ENCODE measurements around the gene TEN1.
A peak's percentile ranks its signal among the peaks of the same experiment; 100 is the strongest.

Gene TEN1

DNA sequence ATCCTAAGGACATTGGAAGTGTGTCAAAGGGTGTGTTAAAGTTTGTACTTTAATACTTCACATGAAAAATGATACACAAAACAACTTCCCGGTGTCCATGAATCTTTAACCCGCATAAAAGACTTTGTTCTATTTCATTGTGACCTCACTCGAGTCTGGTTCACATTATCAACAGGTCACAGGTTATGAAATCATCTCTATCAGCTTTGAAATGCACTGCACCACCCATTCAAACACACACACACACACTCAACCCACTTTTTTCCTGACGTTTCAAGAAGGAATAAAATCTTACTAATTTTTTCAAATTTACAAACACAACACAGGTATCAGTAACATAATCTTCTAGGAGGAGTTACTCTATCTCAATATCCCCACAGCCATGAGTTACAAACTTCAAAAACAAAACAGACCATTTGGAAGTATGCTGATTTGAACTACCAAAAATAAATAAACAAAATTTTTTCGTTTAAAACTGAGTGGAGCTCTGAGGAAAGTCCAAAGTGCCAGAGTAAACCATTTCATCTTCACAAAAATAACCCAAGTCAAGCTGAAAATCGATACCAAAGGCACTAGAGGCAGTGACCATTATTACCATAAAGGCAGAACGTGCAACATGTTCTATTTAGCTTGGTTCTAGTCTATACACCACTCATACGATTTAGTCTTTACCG lies 2.7 kb upstream of the TEN1 start:
- H3K4me3 ChIP-seq (ENCODE audit: low read depth, low read length) = no peak overlapping the region
- TF ChIP-seq, protein P1, sequence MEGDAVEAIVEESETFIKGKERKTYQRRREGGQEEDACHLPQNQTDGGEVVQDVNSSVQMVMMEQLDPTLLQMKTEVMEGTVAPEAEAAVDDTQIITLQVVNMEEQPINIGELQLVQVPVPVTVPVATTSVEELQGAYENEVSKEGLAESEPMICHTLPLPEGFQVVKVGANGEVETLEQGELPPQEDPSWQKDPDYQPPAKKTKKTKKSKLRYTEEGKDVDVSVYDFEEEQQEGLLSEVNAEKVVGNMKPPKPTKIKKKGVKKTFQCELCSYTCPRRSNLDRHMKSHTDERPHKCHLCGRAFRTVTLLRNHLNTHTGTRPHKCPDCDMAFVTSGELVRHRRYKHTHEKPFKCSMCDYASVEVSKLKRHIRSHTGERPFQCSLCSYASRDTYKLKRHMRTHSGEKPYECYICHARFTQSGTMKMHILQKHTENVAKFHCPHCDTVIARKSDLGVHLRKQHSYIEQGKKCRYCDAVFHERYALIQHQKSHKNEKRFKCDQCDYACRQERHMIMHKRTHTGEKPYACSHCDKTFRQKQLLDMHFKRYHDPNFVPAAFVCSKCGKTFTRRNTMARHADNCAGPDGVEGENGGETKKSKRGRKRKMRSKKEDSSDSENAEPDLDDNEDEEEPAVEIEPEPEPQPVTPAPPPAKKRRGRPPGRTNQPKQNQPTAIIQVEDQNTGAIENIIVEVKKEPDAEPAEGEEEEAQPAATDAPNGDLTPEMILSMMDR (IDR thresholded peaks at IDR 0.05; ENCODE audit: insufficient read depth, low read depth, low read length, missing control alignments) = no peak
- DNase-seq (ENCODE audit: low read depth) = no peak

DNA sequence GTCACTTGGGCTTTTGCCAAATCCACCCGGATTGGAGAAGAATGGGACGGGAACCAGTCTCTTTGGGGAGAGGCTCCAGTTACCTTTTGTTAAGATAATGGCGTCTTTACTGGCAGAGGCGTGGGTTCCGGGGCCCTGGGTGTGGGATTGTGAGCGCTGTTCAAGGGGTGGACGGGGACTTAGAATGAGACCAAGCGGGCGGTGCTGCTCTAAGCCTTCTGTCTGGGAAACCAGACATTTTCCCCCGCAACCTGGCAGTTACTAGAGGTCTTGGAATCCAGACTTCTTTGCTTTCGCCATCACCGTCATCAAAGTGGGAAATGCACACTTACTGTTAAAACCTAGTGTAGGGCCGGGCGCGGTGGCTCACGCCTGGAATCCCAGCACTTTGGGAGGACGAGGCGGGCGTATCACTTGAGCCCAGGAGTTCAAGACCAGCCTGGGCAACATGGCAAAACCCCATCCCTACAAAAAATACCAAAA lies 706 bp downstream of the TEN1 start:
- H3K4me3 ChIP-seq (ENCODE audit: low read depth, low read length) = peak overlapping the region; percentile 54
- TF ChIP-seq, protein P1 (IDR thresholded peaks at IDR 0.05; ENCODE audit: insufficient read depth, low read depth, low read length, missing control alignments) = no peak
- no peak for DNase-seq (ENCODE audit: low read depth)

DNA sequence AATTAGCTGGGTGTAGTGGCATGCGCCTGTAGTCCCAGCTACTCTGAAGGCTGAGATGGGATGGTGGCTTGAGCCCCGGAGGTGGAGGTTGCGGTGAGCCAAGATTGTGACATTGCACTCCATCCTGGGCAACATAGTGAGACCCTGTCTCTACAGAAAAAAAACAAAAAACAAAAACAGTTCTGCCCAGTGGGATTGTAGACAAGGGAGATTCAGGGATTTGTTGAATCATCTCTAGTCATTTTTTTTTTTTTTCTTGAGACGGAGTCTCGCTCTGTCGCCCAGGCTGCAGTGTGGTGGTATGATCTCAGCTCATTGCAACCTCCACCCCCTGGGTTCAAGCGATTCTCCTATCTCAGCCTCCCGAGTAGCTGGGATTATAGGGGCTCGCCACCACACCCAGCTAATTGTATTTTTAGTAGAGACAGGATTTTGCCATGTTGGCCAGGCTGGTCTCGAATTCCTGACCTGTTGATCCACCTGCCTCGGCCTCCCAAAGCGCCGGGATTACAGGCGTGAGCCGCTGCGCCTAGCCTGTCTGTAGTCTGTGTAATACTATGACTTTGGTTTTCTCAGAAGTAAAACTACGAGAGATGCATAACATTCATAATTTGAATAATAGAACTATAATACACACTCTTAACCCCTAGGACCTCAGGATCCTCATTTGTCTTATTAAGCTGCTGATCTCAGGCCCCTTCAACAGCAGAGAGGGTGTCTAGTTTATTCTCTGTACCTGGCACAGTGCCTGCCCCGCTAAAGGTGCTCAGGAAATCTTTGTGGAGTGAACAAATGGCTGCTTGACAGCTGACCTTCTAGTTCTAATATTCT lies 1.4 kb downstream of the TEN1 start:
- peak; percentile 18 for DNase-seq (ENCODE audit: low read depth)
- TF ChIP-seq, protein P1 (IDR thresholded peaks at IDR 0.05; ENCODE audit: insufficient read depth, low read depth, low read length, missing control alignments) = no peak
- peak overlapping the region; percentile 54 for H3K4me3 ChIP-seq (ENCODE audit: low read depth, low read length)

DNA sequence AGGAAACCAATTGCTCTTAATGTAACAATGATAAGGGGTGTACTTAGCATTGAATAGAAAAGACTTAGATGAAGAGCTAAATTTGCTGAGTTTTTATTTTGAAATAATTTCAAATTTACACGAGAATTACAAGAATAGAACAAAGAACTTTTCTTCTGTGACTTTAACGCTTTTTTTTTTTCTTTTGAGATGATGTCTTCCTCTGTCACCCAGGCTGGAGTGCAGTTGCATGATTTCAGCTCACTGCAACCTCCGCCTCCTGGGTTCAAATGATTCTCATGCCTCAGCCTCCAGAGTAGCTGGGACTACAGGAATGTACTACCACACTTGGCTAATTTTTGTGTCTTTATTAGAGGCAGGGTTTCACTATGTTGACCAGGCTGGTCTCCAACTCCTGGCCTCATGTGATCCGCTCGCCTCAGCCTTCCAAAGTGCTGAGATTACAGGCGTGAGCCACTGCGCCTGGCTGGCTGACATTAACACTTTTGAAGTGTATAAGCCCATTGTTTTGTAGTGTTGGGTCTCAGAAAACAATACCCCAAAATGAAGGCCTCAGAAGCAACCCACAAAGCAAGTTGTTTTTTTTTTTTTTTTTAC lies 2.1 kb downstream of the TEN1 start:
- no peak for DNase-seq (ENCODE audit: low read depth)
- TF ChIP-seq, protein P1 (IDR thresholded peaks at IDR 0.05; ENCODE audit: insufficient read depth, low read depth, low read length, missing control alignments) = no peak
- H3K4me3 ChIP-seq (ENCODE audit: low read depth, low read length) = no peak overlapping the region

DNA sequence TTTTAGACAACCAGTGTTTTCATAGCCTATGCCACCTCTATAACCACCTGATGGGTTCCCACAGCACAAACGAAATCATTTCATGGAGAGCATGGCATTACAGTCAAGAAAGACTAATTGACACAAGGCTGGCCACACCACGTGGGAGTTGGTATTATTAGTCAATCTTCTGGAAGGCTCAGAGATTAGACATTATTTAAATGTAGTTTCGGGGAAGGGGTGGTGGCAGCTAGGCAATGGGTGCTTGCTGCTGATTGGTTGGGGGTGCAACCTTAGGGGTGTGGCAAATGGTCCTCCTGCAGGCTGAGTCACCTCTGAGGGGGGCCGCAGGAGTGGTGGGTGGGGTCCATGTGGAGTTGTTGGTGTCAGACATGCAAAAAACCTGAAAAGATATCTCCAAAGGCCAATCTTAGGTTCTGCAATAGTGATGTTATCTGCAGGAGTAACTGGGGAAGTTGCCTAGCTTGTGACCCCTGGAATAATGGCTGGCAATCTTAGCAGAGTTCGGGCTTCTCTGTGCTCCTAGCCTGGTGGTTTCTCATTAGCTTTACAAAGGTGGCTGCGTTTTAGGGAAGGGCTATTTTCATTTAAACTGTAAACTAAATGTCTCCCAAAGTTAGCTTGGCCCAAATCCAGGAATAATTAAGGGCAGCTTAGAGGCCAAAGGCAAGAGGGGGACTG lies 4.6 kb downstream of the TEN1 start:
- DNase-seq (ENCODE audit: low read depth) = no peak
- no peak overlapping the region for H3K4me3 ChIP-seq (ENCODE audit: low read depth, low read length)

DNA sequence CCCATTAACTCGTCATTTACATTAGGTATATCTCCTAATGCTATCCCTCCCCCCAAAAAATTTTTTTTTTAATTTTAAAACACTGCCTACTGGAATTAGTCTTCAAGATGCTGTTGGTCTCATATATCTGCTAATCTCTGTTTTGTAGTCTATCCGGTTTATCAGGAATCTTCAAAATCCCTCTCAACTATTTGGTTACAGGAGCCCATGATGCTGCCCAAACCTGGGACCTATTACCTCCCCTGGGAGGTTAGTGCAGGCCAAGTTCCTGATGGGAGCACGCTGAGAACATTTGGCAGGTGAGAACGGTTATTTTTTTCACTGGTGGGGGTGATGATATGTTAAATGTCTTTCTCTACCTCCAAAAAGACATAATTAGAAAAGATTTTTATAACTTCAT lies 6.9 kb downstream of the TEN1 start:
- no peak for DNase-seq (ENCODE audit: low read depth)
- TF ChIP-seq, protein P1 (IDR thresholded peaks at IDR 0.05; ENCODE audit: insufficient read depth, low read depth, low read length, missing control alignments) = no peak
- no peak overlapping the region for H3K4me3 ChIP-seq (ENCODE audit: low read depth, low read length)

More for the DNA sequence above, 4.6 kb downstream of the TEN1 start:
- TF ChIP-seq, protein P1 (IDR thresholded peaks at IDR 0.05; ENCODE audit: insufficient read depth, low read depth, low read length, missing control alignments) = no peak

All from GM12865 (cell line).